HG02970 (cell line): Measurements from ENCODE around the gene AGBL4.

Experiments
- ATAC-seq: cut with Tn5 transposase; IDR thresholded peaks from one replicate; pipeline ENCODE4 v1.9.1; 2021; ENCODE audit warnings: mild to moderate bottlenecking, moderate library complexity, moderate number of reproducible peaks; ENCODE audit not compliant: unreplicated experiment, low FRiP score

AGBL4 gene

GRCh38 chr1:48704736-48705135, 1319.0 kb downstream of the AGBL4 start:
- ATAC-seq, result no peak

DNA sequence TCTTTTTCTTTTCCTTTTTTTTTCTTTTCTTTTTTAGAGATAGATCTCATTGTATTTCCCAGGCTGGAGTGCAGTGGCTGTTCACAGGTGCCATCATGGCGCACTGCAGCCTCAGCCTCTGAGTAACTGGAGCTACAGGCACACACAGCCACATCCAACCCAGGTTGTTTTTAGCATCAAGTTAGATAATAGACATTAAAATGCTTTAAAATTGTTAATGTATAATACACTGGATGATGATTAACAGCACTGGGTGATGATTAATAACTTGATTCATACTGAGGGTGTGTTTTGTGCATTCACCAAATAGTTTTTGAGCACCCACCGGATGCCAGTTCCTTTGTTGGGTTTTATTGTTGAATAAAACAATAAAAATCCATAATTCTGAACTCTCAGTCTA, 1322.3 kb downstream of the AGBL4 start:
- no peak for ATAC-seq

- ATAC-seq, result peak; percentile 57
These were observed 1326.6 kb downstream of the AGBL4 start for GRCh38 chr1:48697066-48697707.

- no peak for ATAC-seq
These were observed 1328.6 kb downstream of the AGBL4 start for GRCh38 chr1:48695161-48695560.

DNA sequence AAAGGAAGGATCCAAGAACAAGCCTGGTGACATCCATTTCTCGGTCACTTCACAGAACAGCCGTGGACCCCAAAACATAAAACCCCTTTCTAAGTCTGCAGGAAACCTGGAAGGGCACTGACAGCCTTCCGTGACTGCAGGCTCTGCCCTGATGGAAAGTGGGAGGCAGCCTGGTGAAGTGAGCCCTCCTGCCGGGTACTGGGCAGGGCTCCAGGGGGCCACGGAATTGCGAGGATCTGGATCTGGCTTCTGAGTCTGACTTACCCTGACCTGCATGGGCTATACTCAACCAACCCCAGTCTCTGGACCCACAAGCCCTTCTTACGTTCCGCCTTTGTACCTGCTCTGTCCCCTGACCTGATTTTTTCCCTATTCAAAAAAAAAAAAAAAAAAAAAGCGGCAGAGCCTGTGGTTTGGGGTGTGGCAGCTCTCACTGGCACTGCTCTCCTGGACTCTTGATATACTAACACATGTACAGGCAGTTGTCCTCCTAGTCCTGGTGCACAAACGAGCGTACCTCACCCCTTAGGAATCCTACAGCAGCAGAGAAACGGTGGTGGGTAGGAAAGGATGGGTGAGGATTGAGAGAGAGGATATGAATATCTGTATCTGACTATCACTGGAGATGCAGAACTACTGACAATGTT, 1330.0 kb downstream of the AGBL4 start:
- no peak for ATAC-seq

DNA sequence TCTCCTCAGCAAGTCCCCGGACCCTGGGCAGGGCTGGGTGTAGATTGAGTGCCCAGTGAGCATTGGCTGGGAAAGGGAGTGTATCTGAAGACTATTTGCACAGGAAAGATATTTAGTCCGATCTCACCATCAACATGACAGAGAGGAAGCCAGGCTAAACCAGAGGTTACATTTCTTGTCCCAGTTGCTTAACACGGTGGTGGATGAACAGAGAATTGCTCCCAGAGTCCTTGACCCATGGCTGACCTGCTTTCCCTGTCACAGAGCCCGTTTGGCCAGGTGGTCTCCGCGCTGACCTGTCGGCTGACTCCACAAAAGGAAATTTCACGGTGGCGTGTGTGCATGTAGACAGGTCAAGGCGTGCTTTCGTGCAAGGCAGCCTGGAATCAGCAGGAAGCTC, 1330.6 kb downstream of the AGBL4 start:
- ATAC-seq, result no peak

DNA sequence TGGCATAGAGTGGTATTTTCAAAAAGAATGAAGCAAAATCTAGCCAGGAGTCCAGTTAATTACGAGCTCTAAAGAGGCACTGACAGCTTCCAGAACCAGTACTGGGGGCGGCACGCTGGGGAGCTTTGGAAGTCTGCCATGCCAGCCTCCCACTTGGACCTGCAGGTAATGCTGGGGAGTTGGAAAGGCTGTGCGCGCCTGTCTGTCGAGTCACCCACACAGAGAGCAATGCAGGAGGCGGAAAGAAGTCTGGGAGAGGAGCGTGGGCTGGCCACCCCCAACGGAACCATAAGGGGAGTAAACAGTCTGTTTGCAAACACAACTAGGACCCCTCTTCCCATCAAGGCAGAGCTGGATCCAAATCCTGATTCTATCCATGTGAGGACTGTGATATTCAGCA, 1331.5 kb downstream of the AGBL4 start:
- ATAC-seq, result no peak

GRCh38 chr1:48691429-48692001, 1332.2 kb downstream of the AGBL4 start:
- no peak for ATAC-seq

DNA sequence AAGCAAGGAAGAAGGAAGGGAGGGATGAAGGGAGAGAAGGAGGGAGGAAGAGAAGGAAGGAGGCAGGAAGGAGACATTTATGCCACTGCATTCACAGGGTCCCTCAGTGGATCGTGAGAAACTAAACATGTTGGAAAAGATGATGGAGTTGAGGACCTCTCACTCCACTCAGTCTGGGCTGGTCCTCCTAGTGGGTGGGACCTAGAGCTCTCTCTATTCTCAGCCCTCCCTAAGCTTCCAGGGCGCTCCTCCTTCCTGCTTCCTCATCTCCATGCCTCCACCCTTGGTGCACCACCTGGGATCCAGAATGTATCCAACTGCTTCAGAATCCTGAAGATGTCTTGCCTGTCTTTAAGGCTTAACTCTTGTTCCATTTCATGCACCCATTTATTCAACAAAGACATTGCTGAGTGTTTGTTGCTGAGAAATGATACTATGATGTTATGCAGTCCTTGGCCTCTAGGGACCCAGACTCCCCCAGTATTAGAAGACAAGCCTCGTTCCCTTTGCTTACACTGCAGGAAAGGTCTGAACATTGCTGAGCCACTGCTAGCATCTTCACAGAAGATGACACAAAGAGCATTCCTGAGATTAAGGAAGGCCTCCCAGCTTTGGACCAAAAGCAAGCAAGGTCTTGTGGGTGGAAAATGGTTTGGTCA, 1335.5 kb downstream of the AGBL4 start:
- no peak for ATAC-seq

GRCh38 chr1:48687282-48688045, 1336.3 kb downstream of the AGBL4 start:
- ATAC-seq, result no peak

- ATAC-seq, result no peak
These were observed 1337.6 kb downstream of the AGBL4 start for GRCh38 chr1:48686159-48686558.

- no peak for ATAC-seq
These were observed 1339.4 kb downstream of the AGBL4 start for GRCh38 chr1:48684381-48684780.

DNA sequence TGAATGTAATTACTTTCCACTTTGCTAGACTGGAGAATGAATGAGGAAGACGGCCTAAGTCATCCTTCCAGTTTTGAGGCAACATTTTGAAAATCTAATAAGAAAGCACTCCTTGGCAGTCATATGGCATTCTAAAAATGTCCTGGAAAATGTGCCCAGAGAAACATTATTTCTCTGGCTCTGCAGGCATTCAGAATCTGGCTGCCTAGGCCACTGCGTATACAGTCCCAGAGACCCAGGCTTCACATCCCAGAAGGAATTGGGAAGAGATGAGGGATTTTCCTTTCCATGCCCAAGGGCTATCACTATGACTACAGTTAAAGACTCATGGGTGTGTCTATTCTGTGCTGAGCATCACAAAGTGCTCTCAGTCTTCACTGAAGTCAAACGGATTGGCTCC, 1339.9 kb downstream of the AGBL4 start:
- no peak for ATAC-seq

DNA sequence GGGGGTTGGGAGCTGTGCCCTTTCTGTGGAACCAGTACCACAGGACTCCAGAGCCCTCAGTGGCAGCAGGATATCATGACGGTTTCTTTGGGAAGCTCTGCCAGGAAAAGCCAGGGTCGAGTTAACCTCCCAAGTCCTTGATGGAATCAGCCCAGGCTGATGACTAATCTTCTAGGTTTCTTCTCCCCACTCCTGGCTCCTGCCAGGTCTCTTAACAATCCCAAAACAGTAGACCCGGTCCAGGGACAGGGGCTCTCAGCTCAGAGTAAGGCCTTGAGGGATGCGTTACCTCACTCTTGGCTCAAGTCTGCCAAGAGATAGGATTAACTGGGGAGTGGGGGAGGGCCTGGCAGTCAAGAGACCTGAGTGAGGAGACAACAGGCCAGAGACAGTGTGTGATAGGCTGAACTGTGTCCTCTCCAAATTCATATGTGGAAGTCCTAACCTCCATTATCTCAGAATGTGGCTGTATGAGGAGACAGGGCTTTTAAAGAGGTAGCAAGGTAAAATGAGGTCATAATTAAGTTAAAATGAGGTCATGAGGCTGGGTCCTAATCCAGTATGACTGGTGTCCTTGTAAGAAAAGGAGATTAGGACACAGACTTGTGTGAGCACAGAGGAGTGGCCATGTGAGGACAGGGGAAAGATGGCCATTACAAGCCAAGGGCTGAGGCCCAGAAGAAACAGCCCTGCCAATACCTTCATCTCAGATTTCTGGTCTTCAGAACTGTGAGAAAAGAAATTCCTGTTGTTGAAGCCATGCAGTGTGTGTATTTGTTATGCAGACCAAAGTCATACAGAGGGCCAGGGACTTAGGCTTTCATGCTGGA, 1342.1 kb downstream of the AGBL4 start:
- no peak for ATAC-seq

DNA sequence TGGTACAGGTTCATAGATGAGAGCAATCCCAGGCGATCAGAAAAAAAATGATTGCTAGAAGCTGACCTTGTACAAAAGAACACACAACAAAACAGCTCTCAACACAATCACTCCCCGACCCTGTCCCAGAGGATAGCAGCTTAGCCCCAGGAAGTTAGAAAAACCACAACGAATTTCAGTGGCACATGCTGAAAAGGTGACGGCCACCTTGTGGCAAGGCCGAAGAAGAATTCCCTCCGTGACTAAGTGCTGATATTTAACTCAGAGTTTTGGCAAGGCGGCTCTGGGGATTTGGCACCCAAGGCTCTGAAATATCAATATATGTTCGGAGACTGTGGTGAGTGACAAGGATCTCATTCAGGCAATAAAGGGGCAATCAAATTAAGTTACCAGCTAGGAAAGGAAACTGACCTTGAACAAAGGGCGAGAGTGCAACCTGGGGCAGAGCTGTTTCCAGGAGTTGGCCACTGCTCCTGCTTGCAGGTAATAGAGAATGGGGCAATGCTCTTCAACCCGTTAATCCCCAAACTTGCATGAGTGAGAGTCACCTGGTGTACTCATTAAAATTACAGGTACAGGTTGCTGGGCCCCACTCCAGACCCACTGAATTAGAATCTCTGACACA, 1343.2 kb downstream of the AGBL4 start:
- ATAC-seq, result no peak

DNA sequence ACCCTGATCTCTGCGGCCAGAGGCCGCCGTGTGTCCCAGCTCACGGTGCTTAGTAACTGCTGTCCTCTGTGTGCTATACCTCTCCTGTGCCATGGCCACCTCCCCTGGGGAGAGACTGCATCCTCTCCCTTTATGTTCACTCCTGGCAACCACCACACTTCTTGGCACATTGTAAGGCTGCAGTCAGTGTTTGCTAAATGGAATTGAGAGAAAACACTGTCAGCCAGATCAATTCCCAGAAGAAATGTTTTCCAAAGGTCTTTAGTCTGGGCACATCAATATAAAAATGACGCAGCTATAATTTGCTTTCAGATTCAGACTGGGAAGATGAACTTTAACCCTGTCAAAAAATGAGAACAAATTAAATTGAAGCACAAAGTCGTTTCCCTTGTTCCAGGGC, 1343.9 kb downstream of the AGBL4 start:
- ATAC-seq, result no peak

DNA sequence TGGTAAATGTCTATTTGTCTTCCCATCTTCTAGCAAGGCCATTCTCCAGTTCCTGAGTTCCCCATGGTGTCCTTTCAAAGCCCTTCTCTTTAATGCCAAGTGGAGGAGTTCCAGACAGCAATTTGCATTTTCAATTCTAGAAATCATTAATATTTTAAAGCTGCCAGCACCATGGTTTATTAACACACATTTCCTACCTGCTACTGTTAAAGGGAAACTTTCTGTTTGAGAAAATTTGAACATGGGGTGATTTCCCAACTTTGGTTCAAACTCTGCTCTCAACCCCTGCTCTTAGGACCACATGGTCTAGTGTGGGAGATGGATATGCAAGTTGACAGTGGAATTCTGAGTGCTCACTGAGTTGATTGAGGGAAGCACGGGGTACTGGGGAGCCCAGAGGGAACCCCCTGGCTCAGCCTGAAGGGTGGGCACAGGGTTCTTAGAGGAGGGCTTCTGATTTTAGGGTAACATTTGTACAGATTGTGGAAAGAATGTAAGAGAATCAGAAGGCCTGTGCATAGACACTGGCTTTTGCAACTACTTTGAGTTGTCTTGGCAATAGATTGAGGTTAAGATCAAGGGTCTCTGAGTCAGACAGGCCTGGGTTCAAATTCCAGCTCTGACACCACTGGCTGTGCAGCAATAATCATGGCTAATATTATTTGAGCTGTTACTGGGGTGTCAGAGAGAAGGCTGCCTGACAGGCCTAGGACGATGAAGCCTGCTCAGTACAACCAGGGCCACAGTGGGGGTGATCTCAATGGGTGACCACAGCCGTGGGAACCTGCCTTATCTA, 1344.8 kb downstream of the AGBL4 start:
- no peak for ATAC-seq

- peak; percentile 40 for ATAC-seq
These were observed 1346.2 kb downstream of the AGBL4 start for GRCh38 chr1:48677306-48678287.
